ENCODE data around the gene NF2. TPM values are rescaled to one million over a fixed set of nuclear protein-coding genes. Genes with fewer than 3 reads are reported as not detected.

Gene NF2
- total RNA-seq, 1 experiment from 2014 or later, result 50.9 TPM

DNA sequence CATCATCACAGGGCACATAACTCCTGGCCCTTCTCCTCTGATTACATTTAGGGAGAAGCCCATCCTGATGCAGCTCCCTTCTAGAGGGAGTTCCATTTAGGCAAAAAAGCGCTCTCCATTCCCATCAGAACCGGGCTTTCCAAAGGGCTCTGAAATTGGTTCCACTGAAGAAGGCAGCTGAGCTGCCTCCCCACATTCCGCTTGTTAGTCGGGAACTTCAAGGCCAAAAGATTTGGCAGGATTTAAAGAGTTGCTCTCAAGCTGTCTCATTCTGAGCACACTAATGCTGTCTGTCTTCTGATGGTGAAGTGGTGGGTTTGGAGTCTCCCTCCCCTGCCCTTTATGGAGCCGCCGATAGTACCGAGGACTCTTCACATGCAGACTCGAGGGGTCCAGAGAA is 89.7 kb downstream of the NF2 start:
- no CpG with 5 or more reads among the region's 8 CpGs for WGBS (ENCODE audit: extremely low coverage, insufficient read length, low lambda C conversion rate)
- H3K18ac ChIP-seq (ENCODE audit: insufficient read length, low read depth, low read length), result no peak overlapping the region
- TF ChIP-seq, protein P1, sequence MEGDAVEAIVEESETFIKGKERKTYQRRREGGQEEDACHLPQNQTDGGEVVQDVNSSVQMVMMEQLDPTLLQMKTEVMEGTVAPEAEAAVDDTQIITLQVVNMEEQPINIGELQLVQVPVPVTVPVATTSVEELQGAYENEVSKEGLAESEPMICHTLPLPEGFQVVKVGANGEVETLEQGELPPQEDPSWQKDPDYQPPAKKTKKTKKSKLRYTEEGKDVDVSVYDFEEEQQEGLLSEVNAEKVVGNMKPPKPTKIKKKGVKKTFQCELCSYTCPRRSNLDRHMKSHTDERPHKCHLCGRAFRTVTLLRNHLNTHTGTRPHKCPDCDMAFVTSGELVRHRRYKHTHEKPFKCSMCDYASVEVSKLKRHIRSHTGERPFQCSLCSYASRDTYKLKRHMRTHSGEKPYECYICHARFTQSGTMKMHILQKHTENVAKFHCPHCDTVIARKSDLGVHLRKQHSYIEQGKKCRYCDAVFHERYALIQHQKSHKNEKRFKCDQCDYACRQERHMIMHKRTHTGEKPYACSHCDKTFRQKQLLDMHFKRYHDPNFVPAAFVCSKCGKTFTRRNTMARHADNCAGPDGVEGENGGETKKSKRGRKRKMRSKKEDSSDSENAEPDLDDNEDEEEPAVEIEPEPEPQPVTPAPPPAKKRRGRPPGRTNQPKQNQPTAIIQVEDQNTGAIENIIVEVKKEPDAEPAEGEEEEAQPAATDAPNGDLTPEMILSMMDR (conservative IDR thresholded peaks at IDR 0.05), result no peak
- H3K56ac ChIP-seq (ENCODE audit: insufficient read length, low read depth, low read length), result no peak overlapping the region
- no peak overlapping the region for H2AFZ ChIP-seq (ENCODE audit: low read length)
- H3K23me2 ChIP-seq (ENCODE audit: insufficient read length, low read depth, low read length, poor library complexity, severe bottlenecking), result no peaks in the 10 kb centered on the region
- H4K8ac ChIP-seq (replicated peaks; ENCODE audit: insufficient read length, low read depth, low read length), result no peak overlapping the region
- Mint-ChIP-seq H3K36me3 (ENCODE audit: insufficient read depth in 1 of 3, low read depth in 3 of 3) (peaks cover 8 to 27% (median 12%) of the 10 kb centered on the region in 3 experiments; a peak in 6 of 7 replicates), H3K27me3 (ENCODE audit: low read depth) (peaks cover 1% of the 10 kb centered on the region; the same call in 1 of the 2 replicates), H3K27ac (no peak overlapping the region), H3K9me3 (no peaks in the 10 kb centered on the region), H3K4me3 (no peak overlapping the region; a peak in 2 of 5 replicates), H3K4me1 (peaks cover 46 to 52% of the 10 kb centered on the region in 2 experiments)
- no peak overlapping the region for H3K9ac ChIP-seq (ENCODE audit: extremely low read depth, insufficient read length, low read length)
- H4K5ac ChIP-seq (ENCODE audit: insufficient read length, low read depth, low read length), result no peak overlapping the region
- H3T11ph ChIP-seq (ENCODE audit: low read length), result no peak overlapping the region
- H2BK20ac ChIP-seq (ENCODE audit: low read depth, low read length, poor library complexity, severe bottlenecking), result no peak overlapping the region
- no peak overlapping the region for H2BK15ac ChIP-seq (ENCODE audit: low read depth, low read length)
- H3K79me2 ChIP-seq (ENCODE audit: insufficient read depth, low read length), result no peaks in the 10 kb centered on the region
- no peaks in the 10 kb centered on the region for H3K79me1 ChIP-seq (ENCODE audit: insufficient read depth, low read depth, low read length, poor library complexity, severe bottlenecking)
- peaks cover 3% of the 10 kb centered on the region; the same call in 1 of the 2 replicates for H3K4me1 ChIP-seq (ENCODE audit: insufficient read depth, low read length)
- H3K27ac ChIP-seq (ENCODE audit: insufficient read length, low read depth, low read length), result no peak overlapping the region
- H4K91ac ChIP-seq (ENCODE audit: insufficient read length, low read depth, low read length), result no peak overlapping the region
- no peaks in the 10 kb centered on the region for H4K20me1 ChIP-seq (ENCODE audit: control insufficient read depth, insufficient read depth, insufficient read length)
- H2BK5ac ChIP-seq (ENCODE audit: insufficient read length, low read length), result no peak overlapping the region
- no peak overlapping the region for H3K14ac ChIP-seq (ENCODE audit: insufficient read depth, low read length)
- H2BK120ac ChIP-seq (ENCODE audit: low read depth, low read length, poor library complexity, severe bottlenecking), result no peak overlapping the region
- no peaks in the 10 kb centered on the region for H3K9me3 ChIP-seq (ENCODE audit: control insufficient read depth, low read depth, low read length)
- no peaks in the 10 kb centered on the region for H3K27me3 ChIP-seq (ENCODE audit: insufficient read depth, low read length)
- H3K4me2 ChIP-seq (ENCODE audit: insufficient read depth, insufficient read length, low read length), result no peak overlapping the region
- H3K23ac ChIP-seq (ENCODE audit: insufficient read length, low read depth, low read length), result no peak overlapping the region
- H2AK5ac ChIP-seq (ENCODE audit: insufficient read length, low read length), result no peak overlapping the region
- H3K4ac ChIP-seq (ENCODE audit: low read depth, low read length), result no peak overlapping the region
- no peak for DNase-seq
- no peak overlapping the region for H2BK12ac ChIP-seq (ENCODE audit: insufficient read length, low read depth, low read length)

All from H9 (cell line).